ENCODE results near the gene TNFSF11. TPM values are rescaled to one million over a fixed set of nuclear protein-coding genes. Genes with fewer than 3 reads are reported as not detected.

TNFSF11 gene
- total and polyA plus RNA-seq, 2 experiments from 2014 or later: 9.9 TPM

DNA sequence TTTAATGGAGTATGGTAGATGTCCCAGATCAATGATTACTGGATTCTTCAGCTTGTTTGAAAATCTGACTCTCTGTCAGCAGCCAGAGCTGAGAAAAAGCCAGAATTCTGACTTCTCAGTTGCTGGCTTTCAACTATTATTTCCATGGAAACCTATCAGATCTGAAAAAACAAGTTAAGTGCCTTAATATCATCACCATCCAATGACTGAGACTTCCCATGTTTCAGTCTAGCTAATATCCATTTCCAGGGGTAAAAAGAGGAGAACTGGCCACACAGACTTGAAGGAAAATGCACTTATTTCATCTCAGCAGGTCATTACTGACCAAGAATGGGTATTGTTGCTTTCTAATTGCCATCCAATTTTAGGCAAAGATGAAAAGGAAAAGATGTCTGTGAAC is 75.2 kb downstream of the TNFSF11 start:
- Mint-ChIP-seq H3K9me3 (no peaks in the 10 kb centered on the region; the same call in 1 of the 3 replicates), H3K4me1 (peaks cover 3% of the 10 kb centered on the region; the same call in 2 of the 3 replicates), H3K27me3 (ENCODE audit: insufficient read depth, low read depth, poor library complexity) (peaks cover 1% of the 10 kb centered on the region), H3K27ac (no peak overlapping the region), H3K36me3 (ENCODE audit: low read depth) (no peaks in the 10 kb centered on the region), H3K4me3 (no peak overlapping the region)
- Histone ChIP-seq H3K27ac (ENCODE audit: low read depth) (no peak overlapping the region), H3K9me2 (ENCODE audit: insufficient read depth) (peaks cover 17% of the 10 kb centered on the region), H3K4me1 (ENCODE audit: insufficient read depth) (no peaks in the 10 kb centered on the region), H3K4me3 (no peak overlapping the region), H3K79me2 (replicated peaks; ENCODE audit: insufficient read depth) (no peaks in the 10 kb centered on the region), H3K27me3 (ENCODE audit: insufficient read depth) (no peaks in the 10 kb centered on the region), H3K36me3 (ENCODE audit: insufficient read depth) (no peaks in the 10 kb centered on the region), H3F3A (replicated peaks; ENCODE audit: low read depth) (no peaks in the 10 kb centered on the region), H2AFZ (0 out of 2 replicates have a peak overlapping the region, but pooled peaks have one; percentile 10), H4K20me1 (replicated peaks; ENCODE audit: insufficient read depth) (no peaks in the 10 kb centered on the region), H3K4me2 (no peak overlapping the region)
- TF ChIP-seq CREB1 (CRISPR knock-in tag; IDR thresholded peaks at IDR 0.05; ENCODE audit: low read depth): no peak
- TF ChIP-seq, protein P1, sequence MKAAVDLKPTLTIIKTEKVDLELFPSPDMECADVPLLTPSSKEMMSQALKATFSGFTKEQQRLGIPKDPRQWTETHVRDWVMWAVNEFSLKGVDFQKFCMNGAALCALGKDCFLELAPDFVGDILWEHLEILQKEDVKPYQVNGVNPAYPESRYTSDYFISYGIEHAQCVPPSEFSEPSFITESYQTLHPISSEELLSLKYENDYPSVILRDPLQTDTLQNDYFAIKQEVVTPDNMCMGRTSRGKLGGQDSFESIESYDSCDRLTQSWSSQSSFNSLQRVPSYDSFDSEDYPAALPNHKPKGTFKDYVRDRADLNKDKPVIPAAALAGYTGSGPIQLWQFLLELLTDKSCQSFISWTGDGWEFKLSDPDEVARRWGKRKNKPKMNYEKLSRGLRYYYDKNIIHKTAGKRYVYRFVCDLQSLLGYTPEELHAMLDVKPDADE (IDR thresholded peaks at IDR 0.05): no peak
- TF ChIP-seq POLR2AphosphoS5 (IDR thresholded peaks at IDR 0.05; ENCODE audit: low read depth): no peak
- no peak for TF ChIP-seq NANOG (IDR thresholded peaks at IDR 0.05; ENCODE audit: borderline replicate concordance)
- TF ChIP-seq, protein P2, sequence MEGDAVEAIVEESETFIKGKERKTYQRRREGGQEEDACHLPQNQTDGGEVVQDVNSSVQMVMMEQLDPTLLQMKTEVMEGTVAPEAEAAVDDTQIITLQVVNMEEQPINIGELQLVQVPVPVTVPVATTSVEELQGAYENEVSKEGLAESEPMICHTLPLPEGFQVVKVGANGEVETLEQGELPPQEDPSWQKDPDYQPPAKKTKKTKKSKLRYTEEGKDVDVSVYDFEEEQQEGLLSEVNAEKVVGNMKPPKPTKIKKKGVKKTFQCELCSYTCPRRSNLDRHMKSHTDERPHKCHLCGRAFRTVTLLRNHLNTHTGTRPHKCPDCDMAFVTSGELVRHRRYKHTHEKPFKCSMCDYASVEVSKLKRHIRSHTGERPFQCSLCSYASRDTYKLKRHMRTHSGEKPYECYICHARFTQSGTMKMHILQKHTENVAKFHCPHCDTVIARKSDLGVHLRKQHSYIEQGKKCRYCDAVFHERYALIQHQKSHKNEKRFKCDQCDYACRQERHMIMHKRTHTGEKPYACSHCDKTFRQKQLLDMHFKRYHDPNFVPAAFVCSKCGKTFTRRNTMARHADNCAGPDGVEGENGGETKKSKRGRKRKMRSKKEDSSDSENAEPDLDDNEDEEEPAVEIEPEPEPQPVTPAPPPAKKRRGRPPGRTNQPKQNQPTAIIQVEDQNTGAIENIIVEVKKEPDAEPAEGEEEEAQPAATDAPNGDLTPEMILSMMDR (conservative IDR thresholded peaks at IDR 0.05; ENCODE audit: low read depth in 2 of 2): no peak
- no peak for TF ChIP-seq ZNF114 (CRISPR knock-in tag; IDR thresholded peaks at IDR 0.05)
- TF ChIP-seq, protein P3, sequence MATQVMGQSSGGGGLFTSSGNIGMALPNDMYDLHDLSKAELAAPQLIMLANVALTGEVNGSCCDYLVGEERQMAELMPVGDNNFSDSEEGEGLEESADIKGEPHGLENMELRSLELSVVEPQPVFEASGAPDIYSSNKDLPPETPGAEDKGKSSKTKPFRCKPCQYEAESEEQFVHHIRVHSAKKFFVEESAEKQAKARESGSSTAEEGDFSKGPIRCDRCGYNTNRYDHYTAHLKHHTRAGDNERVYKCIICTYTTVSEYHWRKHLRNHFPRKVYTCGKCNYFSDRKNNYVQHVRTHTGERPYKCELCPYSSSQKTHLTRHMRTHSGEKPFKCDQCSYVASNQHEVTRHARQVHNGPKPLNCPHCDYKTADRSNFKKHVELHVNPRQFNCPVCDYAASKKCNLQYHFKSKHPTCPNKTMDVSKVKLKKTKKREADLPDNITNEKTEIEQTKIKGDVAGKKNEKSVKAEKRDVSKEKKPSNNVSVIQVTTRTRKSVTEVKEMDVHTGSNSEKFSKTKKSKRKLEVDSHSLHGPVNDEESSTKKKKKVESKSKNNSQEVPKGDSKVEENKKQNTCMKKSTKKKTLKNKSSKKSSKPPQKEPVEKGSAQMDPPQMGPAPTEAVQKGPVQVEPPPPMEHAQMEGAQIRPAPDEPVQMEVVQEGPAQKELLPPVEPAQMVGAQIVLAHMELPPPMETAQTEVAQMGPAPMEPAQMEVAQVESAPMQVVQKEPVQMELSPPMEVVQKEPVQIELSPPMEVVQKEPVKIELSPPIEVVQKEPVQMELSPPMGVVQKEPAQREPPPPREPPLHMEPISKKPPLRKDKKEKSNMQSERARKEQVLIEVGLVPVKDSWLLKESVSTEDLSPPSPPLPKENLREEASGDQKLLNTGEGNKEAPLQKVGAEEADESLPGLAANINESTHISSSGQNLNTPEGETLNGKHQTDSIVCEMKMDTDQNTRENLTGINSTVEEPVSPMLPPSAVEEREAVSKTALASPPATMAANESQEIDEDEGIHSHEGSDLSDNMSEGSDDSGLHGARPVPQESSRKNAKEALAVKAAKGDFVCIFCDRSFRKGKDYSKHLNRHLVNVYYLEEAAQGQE (IDR thresholded peaks at IDR 0.05; ENCODE audit: unreplicated experiment): no peak
- no peak for TF ChIP-seq EZH2phosphoT487 (IDR thresholded peaks at IDR 0.05; ENCODE audit: unreplicated experiment)
- no peak for TF ChIP-seq ZNF331 (CRISPR knock-in tag; IDR thresholded peaks at IDR 0.05; ENCODE audit: low read depth)
- no peak for TF ChIP-seq EZH2 (IDR thresholded peaks at IDR 0.05; ENCODE audit: low read depth, unreplicated experiment)
- TF ChIP-seq, protein P4, sequence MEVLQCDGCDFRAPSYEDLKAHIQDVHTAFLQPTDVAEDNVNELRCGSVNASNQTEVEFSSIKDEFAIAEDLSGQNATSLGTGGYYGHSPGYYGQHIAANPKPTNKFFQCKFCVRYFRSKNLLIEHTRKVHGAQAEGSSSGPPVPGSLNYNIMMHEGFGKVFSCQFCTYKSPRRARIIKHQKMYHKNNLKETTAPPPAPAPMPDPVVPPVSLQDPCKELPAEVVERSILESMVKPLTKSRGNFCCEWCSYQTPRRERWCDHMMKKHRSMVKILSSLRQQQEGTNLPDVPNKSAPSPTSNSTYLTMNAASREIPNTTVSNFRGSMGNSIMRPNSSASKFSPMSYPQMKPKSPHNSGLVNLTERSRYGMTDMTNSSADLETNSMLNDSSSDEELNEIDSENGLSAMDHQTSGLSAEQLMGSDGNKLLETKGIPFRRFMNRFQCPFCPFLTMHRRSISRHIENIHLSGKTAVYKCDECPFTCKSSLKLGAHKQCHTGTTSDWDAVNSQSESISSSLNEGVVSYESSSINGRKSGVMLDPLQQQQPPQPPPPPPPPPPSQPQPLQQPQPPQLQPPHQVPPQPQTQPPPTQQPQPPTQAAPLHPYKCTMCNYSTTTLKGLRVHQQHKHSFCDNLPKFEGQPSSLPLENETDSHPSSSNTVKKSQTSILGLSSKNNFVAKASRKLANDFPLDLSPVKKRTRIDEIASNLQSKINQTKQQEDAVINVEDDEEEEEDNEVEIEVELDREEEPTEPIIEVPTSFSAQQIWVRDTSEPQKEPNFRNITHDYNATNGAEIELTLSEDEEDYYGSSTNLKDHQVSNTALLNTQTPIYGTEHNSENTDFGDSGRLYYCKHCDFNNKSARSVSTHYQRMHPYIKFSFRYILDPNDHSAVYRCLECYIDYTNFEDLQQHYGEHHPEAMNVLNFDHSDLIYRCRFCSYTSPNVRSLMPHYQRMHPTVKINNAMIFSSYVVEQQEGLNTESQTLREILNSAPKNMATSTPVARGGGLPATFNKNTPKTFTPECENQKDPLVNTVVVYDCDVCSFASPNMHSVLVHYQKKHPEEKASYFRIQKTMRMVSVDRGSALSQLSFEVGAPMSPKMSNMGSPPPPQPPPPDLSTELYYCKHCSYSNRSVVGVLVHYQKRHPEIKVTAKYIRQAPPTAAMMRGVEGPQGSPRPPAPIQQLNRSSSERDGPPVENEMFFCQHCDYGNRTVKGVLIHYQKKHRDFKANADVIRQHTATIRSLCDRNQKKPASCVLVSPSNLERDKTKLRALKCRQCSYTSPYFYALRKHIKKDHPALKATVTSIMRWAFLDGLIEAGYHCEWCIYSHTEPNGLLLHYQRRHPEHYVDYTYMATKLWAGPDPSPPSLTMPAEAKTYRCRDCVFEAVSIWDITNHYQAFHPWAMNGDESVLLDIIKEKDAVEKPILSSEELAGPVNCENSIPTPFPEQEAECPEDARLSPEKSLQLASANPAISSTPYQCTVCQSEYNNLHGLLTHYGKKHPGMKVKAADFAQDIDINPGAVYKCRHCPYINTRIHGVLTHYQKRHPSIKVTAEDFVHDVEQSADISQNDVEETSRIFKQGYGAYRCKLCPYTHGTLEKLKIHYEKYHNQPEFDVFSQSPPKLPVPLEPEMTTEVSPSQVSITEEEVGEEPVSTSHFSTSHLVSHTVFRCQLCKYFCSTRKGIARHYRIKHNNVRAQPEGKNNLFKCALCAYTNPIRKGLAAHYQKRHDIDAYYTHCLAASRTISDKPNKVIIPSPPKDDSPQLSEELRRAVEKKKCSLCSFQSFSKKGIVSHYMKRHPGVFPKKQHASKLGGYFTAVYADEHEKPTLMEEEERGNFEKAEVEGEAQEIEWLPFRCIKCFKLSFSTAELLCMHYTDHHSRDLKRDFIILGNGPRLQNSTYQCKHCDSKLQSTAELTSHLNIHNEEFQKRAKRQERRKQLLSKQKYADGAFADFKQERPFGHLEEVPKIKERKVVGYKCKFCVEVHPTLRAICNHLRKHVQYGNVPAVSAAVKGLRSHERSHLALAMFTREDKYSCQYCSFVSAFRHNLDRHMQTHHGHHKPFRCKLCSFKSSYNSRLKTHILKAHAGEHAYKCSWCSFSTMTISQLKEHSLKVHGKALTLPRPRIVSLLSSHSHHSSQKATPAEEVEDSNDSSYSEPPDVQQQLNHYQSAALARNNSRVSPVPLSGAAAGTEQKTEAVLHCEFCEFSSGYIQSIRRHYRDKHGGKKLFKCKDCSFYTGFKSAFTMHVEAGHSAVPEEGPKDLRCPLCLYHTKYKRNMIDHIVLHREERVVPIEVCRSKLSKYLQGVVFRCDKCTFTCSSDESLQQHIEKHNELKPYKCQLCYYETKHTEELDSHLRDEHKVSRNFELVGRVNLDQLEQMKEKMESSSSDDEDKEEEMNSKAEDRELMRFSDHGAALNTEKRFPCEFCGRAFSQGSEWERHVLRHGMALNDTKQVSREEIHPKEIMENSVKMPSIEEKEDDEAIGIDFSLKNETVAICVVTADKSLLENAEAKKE (CRISPR knock-in tag; IDR thresholded peaks at IDR 0.05): no peak
- TF ChIP-seq JUNB (IDR thresholded peaks at IDR 0.05; ENCODE audit: unreplicated experiment): no peak
- TF ChIP-seq STAT1 (IDR thresholded peaks at IDR 0.05; ENCODE audit: unreplicated experiment): no peak
- no peak for ATAC-seq
- no peak for DNase-seq (ENCODE audit: low spot score)
